OCI-LY7 (cell line): Measurements from ENCODE around the gene HIVEP3. TPM values are rescaled to one million over a fixed set of nuclear protein-coding genes. Genes with fewer than 3 reads are reported as not detected.

Source experiments
- BruUV-seq: library from RNA; stranded (reverse); fragments of 400-500 nt; replicated peaks from 2 replicates; lab custom pipeline; 2021; lab: Mats Ljungman, UMichigan
- CTCF ChIA-PET: fragments of 300-600 bp; sonication (Branson Sonifier 250); formaldehyde crosslinking; loops from one replicate; lab custom pipeline; 2022; ENCODE audit warnings: antibody characterized with exemption; ENCODE audit not compliant: unreplicated experiment; lab: Charles Lee
- POLR2A ChIA-PET: fragments of 300-600 bp; sonication (Branson Sonifier 250); formaldehyde crosslinking; loops from one replicate; lab custom pipeline; 2022; ENCODE audit warnings: antibody characterized with exemption; lab: Charles Lee
- DNase-seq: peaks from one replicate; pipeline ENCODE4 v3.0.0-alpha.2; 2015; ENCODE audit warnings: low spot score
- H2AFZ ChIP-seq: fragments of 200-600 bp; sonication (generic), shearing (Covaris generic); 2 replicates; pipeline ENCODE4 v1.6.1; 2014; ENCODE audit warnings: mild to moderate bottlenecking, antibody characterized with exemption, low read length, moderate library complexity
- H3K27ac ChIP-seq: fragments of 200-600 bp; sonication (generic); 2 replicates; pipeline ENCODE4 v1.5.1; 2014; ENCODE audit warnings: mixed run types, low read depth, mild to moderate bottlenecking, moderate library complexity, low read length, inconsistent platforms; ENCODE audit not compliant: poor library complexity, severe bottlenecking
- H3K36me3 ChIP-seq: fragments of 200-600 bp; sonication (generic); 2 replicates; pipeline ENCODE4 v1.6.1; 2014; ENCODE audit warnings: mild to moderate bottlenecking, antibody characterized with exemption, low read length, moderate library complexity, mixed read lengths; ENCODE audit not compliant: insufficient read depth
- H3K4me1 ChIP-seq: fragments of 200-600 bp; sonication (generic); 2 replicates; pipeline ENCODE4 v1.5.1; 2014; ENCODE audit warnings: mild to moderate bottlenecking, low read length; ENCODE audit not compliant: insufficient read depth, poor library complexity, severe bottlenecking
- H3K4me2 ChIP-seq: fragments of 200-600 bp; sonication (generic); 2 replicates; pipeline ENCODE4 v1.6.1; 2014; ENCODE audit warnings: mild to moderate bottlenecking, low read length
- H3K4me3 ChIP-seq: fragments of 200-600 bp; sonication (generic); 2 replicates; pipeline ENCODE4 v1.5.1; 2014; ENCODE audit warnings: mild to moderate bottlenecking, low read depth, low read length; ENCODE audit not compliant: poor library complexity, severe bottlenecking
- H3K79me2 ChIP-seq: fragments of 200-600 bp; sonication (generic); 2 replicates; pipeline ENCODE4 v1.6.1; 2016; ENCODE audit warnings: low read depth, mild to moderate bottlenecking, low read length, moderate library complexity, mixed read lengths; ENCODE audit not compliant: insufficient read depth
- H3K9me2 ChIP-seq: fragments of 200-600 bp; sonication (generic); 2 replicates; pipeline ENCODE4 v1.6.1; 2016; ENCODE audit warnings: mild to moderate bottlenecking, low read length, mixed read lengths; ENCODE audit not compliant: insufficient read depth
- H3K9me3 ChIP-seq: fragments of 200-600 bp; sonication (generic); 2 replicates; pipeline ENCODE4 v1.6.1; 2014; ENCODE audit warnings: mild to moderate bottlenecking, mixed run types, low read length, mixed read lengths
- H4K20me1 ChIP-seq: fragments of 200-600 bp; sonication (generic); 2 replicates; pipeline ENCODE4 v1.6.1; 2014; ENCODE audit warnings: mild to moderate bottlenecking, antibody characterized with exemption, low read length, moderate library complexity, mixed read lengths; ENCODE audit not compliant: insufficient read depth
- EZH2phosphoT487 ChIP-seq: fragments of 200-600 bp; sonication (generic); IDR thresholded peaks from 2 replicates; pipeline ENCODE4 v1.6.1; 2018; ENCODE audit warnings: low read depth, borderline replicate concordance, mild to moderate bottlenecking, mixed run types, antibody characterized with exemption, low read length, moderate library complexity, mixed read lengths
- intact Hi-C: fragments of 100-400 bp; cut with micrococcal nuclease; formaldehyde crosslinking; loops from one replicate; pipeline ENCODE4 v1.10.0; 2022; ENCODE audit not compliant: unreplicated experiment
- total RNA-seq, 2 experiments: library from RNA; depleted of rRNA in 1 of 2; stranded (reverse); fragments of >200 nt in 1 of 2; shearing (Covaris generic) in 1 of 2; gene quantifications; 2 replicates each; pipeline ENCODE4 v1.2.3, GENCODE V29; 2014 to 2022
- TF ChIP-seq, protein P1 (sequence below): fragments of 200-600 bp; sonication (generic); conservative IDR thresholded peaks from 2 replicates; pipeline ENCODE4 v1.5.1; 2014; ENCODE audit warnings: mild to moderate bottlenecking, antibody characterized with exemption, low read length, moderate library complexity, mixed read lengths

The HIVEP3 gene
- total RNA-seq, 2 experiments from 2014 or later, result 0.53 to 0.60 TPM

DNA sequence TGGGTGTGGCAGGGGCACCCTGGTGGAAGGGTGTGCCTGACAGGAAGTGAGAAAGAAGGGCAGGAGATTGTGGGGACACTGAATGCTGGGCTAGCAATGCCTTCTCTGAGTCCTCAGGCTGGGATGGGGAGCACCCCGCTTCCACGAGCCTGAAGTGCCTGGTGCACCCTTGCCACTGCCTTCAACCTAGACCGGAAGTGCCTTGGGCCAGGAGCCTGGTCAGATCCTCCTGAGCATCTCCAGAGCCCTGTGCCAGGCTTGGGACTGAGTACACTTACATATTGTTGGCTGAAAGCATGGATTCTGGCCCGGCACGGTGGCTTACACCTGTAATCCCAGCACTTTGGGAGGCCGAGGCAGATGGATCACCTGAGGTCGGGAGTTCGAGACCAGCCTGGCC is 228.4 kb downstream of the HIVEP3 start:
- no peaks in the 10 kb centered on the region for H3K9me3 ChIP-seq
- no peaks in the 10 kb centered on the region for H4K20me1 ChIP-seq
- H3K79me2 ChIP-seq, result no peaks in the 10 kb centered on the region
- ChIA-PET CTCF (no interaction called here), POLR2A (no interaction called here)
- H3K4me3 ChIP-seq, result no peak overlapping the region
- BruUV-seq, result no TSS peak
- DNase-seq, result no peak
- no peak for TF ChIP-seq EZH2phosphoT487
- TF ChIP-seq, protein P1, sequence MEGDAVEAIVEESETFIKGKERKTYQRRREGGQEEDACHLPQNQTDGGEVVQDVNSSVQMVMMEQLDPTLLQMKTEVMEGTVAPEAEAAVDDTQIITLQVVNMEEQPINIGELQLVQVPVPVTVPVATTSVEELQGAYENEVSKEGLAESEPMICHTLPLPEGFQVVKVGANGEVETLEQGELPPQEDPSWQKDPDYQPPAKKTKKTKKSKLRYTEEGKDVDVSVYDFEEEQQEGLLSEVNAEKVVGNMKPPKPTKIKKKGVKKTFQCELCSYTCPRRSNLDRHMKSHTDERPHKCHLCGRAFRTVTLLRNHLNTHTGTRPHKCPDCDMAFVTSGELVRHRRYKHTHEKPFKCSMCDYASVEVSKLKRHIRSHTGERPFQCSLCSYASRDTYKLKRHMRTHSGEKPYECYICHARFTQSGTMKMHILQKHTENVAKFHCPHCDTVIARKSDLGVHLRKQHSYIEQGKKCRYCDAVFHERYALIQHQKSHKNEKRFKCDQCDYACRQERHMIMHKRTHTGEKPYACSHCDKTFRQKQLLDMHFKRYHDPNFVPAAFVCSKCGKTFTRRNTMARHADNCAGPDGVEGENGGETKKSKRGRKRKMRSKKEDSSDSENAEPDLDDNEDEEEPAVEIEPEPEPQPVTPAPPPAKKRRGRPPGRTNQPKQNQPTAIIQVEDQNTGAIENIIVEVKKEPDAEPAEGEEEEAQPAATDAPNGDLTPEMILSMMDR, result no peak
- no peak overlapping the region for H2AFZ ChIP-seq
- no peaks in the 10 kb centered on the region for H3K9me2 ChIP-seq
- H3K4me1 ChIP-seq, result no peaks in the 10 kb centered on the region
- intact Hi-C loops, result no loop called here
- no peak overlapping the region for H3K4me2 ChIP-seq
- H3K27ac ChIP-seq, result no peak overlapping the region
- no peaks in the 10 kb centered on the region for H3K36me3 ChIP-seq

DNA sequence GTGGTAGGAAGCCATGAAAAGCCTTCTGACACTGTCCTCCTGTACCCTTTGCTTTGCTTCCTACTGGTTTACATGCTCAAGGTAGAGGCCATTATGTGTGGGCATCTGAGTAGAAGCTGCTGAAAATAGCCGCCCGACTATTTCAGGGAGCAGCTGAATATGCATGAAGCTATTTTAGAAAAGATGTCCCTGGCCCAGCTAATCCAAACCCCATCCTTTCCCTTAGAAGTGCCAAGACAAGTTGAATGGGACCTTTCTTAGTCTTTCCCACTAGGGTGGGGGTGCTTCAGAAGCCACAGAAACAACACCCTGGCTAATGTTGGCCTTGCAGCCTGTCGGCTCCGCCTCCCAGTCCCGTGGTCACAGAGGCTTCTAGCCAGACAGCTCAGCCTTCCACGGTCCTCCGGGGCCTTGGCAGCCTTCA is 229.2 kb downstream of the HIVEP3 start:
- CTCF ChIA-PET, result no interaction called here

GRCh38 chr1:41689139-41689538 is 229.6 kb downstream of the HIVEP3 start:
- Histone ChIP-seq H3K4me1 (peaks cover 3% of the 10 kb centered on the region), H3K79me2 (no peaks in the 10 kb centered on the region), H3K4me3 (no peak overlapping the region), H3K9me3 (no peaks in the 10 kb centered on the region), H3K9me2 (no peaks in the 10 kb centered on the region), H2AFZ (no peak overlapping the region), H3K4me2 (no peak overlapping the region), H4K20me1 (no peaks in the 10 kb centered on the region), H3K27ac (no peak overlapping the region), H3K36me3 (no peaks in the 10 kb centered on the region)
- CTCF ChIA-PET, result no interaction called here
- TF ChIP-seq EZH2phosphoT487, result no peak
- TF ChIP-seq, protein P1, result no peak
- no TSS peak for BruUV-seq
- intact Hi-C loops, result no loop called here
- DNase-seq, result no peak
- POLR2A ChIA-PET, result no interaction called here

More for the DNA sequence above, 229.2 kb downstream of the HIVEP3 start:
- Histone ChIP-seq H3K79me2 (no peaks in the 10 kb centered on the region), H3K4me3 (no peak overlapping the region), H3K4me1 (no peaks in the 10 kb centered on the region), H3K4me2 (no peak overlapping the region), H3K36me3 (no peaks in the 10 kb centered on the region), H2AFZ (no peak overlapping the region), H4K20me1 (no peaks in the 10 kb centered on the region), H3K27ac (no peak overlapping the region), H3K9me2 (no peaks in the 10 kb centered on the region), H3K9me3 (no peaks in the 10 kb centered on the region)
- intact Hi-C loops, result no loop called here
- BruUV-seq, result no TSS peak
- POLR2A ChIA-PET, result no interaction called here
- DNase-seq, result no peak
- TF ChIP-seq, protein P1, result no peak
- no peak for TF ChIP-seq EZH2phosphoT487
